HCT116 (cell line): Measurements from ENCODE around the gene ARID3A. TPM values are rescaled to one million over a fixed set of nuclear protein-coding genes. Genes with fewer than 3 reads are reported as not detected.
A peak's percentile ranks its signal among the peaks of the same experiment; 100 is the strongest.

Experiments used
- ATAC-seq: fragments of 200-7000 bp; cut with Tn5 transposase; 2 replicates; pipeline ENCODE4 v1.9.1; 2020; ENCODE audit warnings: mild to moderate bottlenecking, moderate library complexity
- BruUV-seq: library from RNA; stranded (reverse); fragments of 400-500 nt; replicated peaks from 2 replicates; lab custom pipeline; 2021; lab: Mats Ljungman, UMichigan
- CTCF ChIA-PET: fragments of 300-600 bp; sonication (Branson Sonifier 250); formaldehyde crosslinking; loops from one replicate; lab custom pipeline; 2021; ENCODE audit warnings: antibody characterized with exemption; lab: Charles Lee
- POLR2A ChIA-PET: fragments of 300-600, 350-600 bp; sonication (Branson Sonifier 250); formaldehyde crosslinking; loops from one replicate; lab custom pipeline; 2021; ENCODE audit warnings: antibody characterized with exemption; lab: Charles Lee
- RAD21 ChIA-PET, 2 experiments: fragments of 300-600 bp; sonication (Branson Sonifier 250); formaldehyde crosslinking; loops; one replicate each; lab custom pipeline; 2023; ENCODE audit warnings: low total read pairs in 2 of 2; ENCODE audit not compliant: uncharacterized antibody in 2 of 2, unreplicated experiment in 2 of 2, low non-redundant PET in 1 of 2; lab: Charles Lee
- DNase-seq: peaks from one replicate; pipeline ENCODE4 v3.0.0-alpha.2; 2010; ENCODE audit warnings: low read depth, low spot score
- H2AFZ ChIP-seq: fragments of 200-600 bp; shearing (Covaris generic), sonication (generic); 2 replicates; pipeline ENCODE4 v1.6.1; 2017; ENCODE audit warnings: low read depth, mixed run types, mixed read lengths, antibody characterized with exemption, low read length; ENCODE audit not compliant: poor library complexity, severe bottlenecking
- H3K27ac ChIP-seq: 2 replicates; pipeline ENCODE4 v1.5.1; 2012; ENCODE audit warnings: low read depth, low read length
- H3K27me3 ChIP-seq: fragments of 200-600 bp; sonication (generic); 2 replicates; pipeline ENCODE4 v1.6.1; 2016; ENCODE audit warnings: mixed run types, low read length, mixed read lengths; ENCODE audit not compliant: insufficient read depth
- H3K36me3 ChIP-seq, 2 experiments: fragments of 200-500 bp in 1 of 2; fragments of 200-600 bp in 1 of 2; sonication (Bioruptor generic) in 1 of 2; sonication (generic) in 1 of 2; 2 replicates each; pipeline versions ENCODE4 v1.5.1 to v1.6.1; 2014 to 2016; ENCODE audit warnings: low read length in 2 of 2, inconsistent platforms in 1 of 2, mixed read lengths in 1 of 2, mixed run types in 1 of 2; ENCODE audit not compliant: insufficient read depth in 2 of 2, control insufficient read depth in 1 of 2
- H3K4me1 ChIP-seq, 2 experiments: fragments of 200-600 bp in 1 of 2; sonication (generic) in 1 of 2; 2 replicates each; pipeline versions ENCODE4 v1.5.1 to v1.6.1; 2012 to 2017; ENCODE audit warnings: low read length in 2 of 2, inconsistent platforms in 1 of 2, mild to moderate bottlenecking in 1 of 2, mixed read lengths in 1 of 2, mixed run types in 1 of 2, moderate library complexity in 1 of 2; ENCODE audit not compliant: insufficient read depth in 2 of 2, control insufficient read depth in 1 of 2
- H3K4me2 ChIP-seq: fragments of 200-600 bp; sonication (generic); 2 replicates; pipeline ENCODE4 v1.6.1; 2017; ENCODE audit warnings: mixed run types, low read length, mixed read lengths
- H3K4me3 ChIP-seq, 2 experiments: fragments of 200-600 bp in 1 of 2; sonication (generic) in 1 of 2; replicated peaks in 1 of 2; 2 replicates each; pipeline ENCODE4 v1.5.1; 2011 to 2016; ENCODE audit warnings: low read length in 2 of 2, control low read depth in 1 of 2, low read depth in 1 of 2, mild to moderate bottlenecking in 1 of 2, mixed read lengths in 1 of 2, mixed run types in 1 of 2
- H3K79me2 ChIP-seq: fragments of 200-600 bp; sonication (generic); 2 replicates; pipeline ENCODE4 v1.6.1; 2017; ENCODE audit warnings: mild to moderate bottlenecking, mixed run types, low read length, moderate library complexity, mixed read lengths; ENCODE audit not compliant: insufficient read depth
- H3K9ac ChIP-seq: fragments of 200-600 bp; sonication (generic); 2 replicates; pipeline ENCODE4 v1.6.1; 2016; ENCODE audit warnings: low read length, mixed read lengths
- H3K9me2 ChIP-seq: fragments of 200-600 bp; sonication (generic), shearing (Covaris generic); 2 replicates; pipeline ENCODE4 v1.6.1; 2017; ENCODE audit warnings: mixed run types, mild to moderate bottlenecking, moderate library complexity; ENCODE audit not compliant: insufficient read depth
- H3K9me3 ChIP-seq, 2 experiments: fragments of 200-500 bp in 1 of 2; fragments of 200-600 bp in 1 of 2; sonication (Bioruptor generic) in 1 of 2; sonication (generic) in 1 of 2; 2 replicates each; pipeline ENCODE4 v1.6.1; 2014 to 2017; ENCODE audit warnings: low read length in 2 of 2, mixed read lengths in 2 of 2, inconsistent platforms in 1 of 2, low read depth in 1 of 2, mild to moderate bottlenecking in 1 of 2, mixed run types in 1 of 2, moderate library complexity in 1 of 2; ENCODE audit not compliant: control insufficient read depth in 1 of 2, insufficient read depth in 1 of 2
- H4K20me1 ChIP-seq: fragments of 200-600 bp; sonication (generic), shearing (Covaris generic); 2 replicates; pipeline ENCODE4 v1.6.1; 2017; ENCODE audit warnings: mixed run types, mild to moderate bottlenecking, moderate library complexity; ENCODE audit not compliant: insufficient read depth
- REST ChIP-seq: IDR thresholded peaks from 2 replicates; pipeline ENCODE4 v1.6.1; 2012; ENCODE audit warnings: low read depth
- SIN3A ChIP-seq: IDR thresholded peaks from 2 replicates; pipeline ENCODE4 v1.6.1; 2012; ENCODE audit warnings: low read depth
- SRF ChIP-seq: IDR thresholded peaks from 2 replicates; pipeline ENCODE4 v1.6.1; 2012; ENCODE audit warnings: low read depth
- YY1 ChIP-seq: IDR thresholded peaks from 2 replicates; pipeline ENCODE4 v1.6.1; 2011; ENCODE audit warnings: low read length, low read depth, moderate library complexity, mild to moderate bottlenecking; ENCODE audit not compliant: insufficient replicate concordance; ENCODE audit errors: extremely low read depth
- intact Hi-C: fragments of 100-400 bp; cut with micrococcal nuclease; formaldehyde crosslinking; loops from 2 replicates; pipeline ENCODE4 v1.10.0; 2022
- total RNA-seq: library from RNA; stranded (reverse); gene quantifications from one replicate; pipeline ENCODE4 v1.2.1, GENCODE V29; 2021; ENCODE audit not compliant: unreplicated experiment
- TF ChIP-seq, protein P1 (sequence below), 3 experiments: fragments of 200-600 bp in 1 of 3; sonication (generic) in 1 of 3; IDR thresholded peaks in 2 of 3; conservative IDR thresholded peaks in 1 of 3; 2 replicates each; pipeline ENCODE4 v1.5.1; 2012 to 2017; ENCODE audit warnings: low read depth in 2 of 3, low read length in 2 of 3, antibody characterized with exemption in 1 of 3, borderline replicate concordance in 1 of 3, control low read depth in 1 of 3, mild to moderate bottlenecking in 1 of 3, mixed read lengths in 1 of 3, mixed run types in 1 of 3, moderate library complexity in 1 of 3; ENCODE audit not compliant: insufficient read depth in 1 of 3

Gene ARID3A
- total RNA-seq, 1 experiment from 2014 or later, result 21.8 TPM

GRCh38 chr19:1006711-1007398, 81.0 kb downstream of the ARID3A start:
- no peaks in the 10 kb centered on the region for H3K9me2 ChIP-seq
- ChIA-PET RAD21 (no interaction called here), POLR2A (no interaction called here)
- DNase-seq (no peak), ATAC-seq (no peak)
- BruUV-seq, result no TSS peak
- no peaks in the 10 kb centered on the region for H3K27me3 ChIP-seq
- H2AFZ ChIP-seq, result no peak overlapping the region
- H3K4me3 ChIP-seq, result no peak overlapping the region
- H3K4me2 ChIP-seq, result no peak overlapping the region
- no peak overlapping the region for H3K9ac ChIP-seq
- H3K79me2 ChIP-seq, result no peaks in the 10 kb centered on the region
- no peaks in the 10 kb centered on the region for H4K20me1 ChIP-seq
- TF ChIP-seq SIN3A (no peak), YY1 (no peak), REST (no peak), SRF (no peak)
- TF ChIP-seq, protein P1, sequence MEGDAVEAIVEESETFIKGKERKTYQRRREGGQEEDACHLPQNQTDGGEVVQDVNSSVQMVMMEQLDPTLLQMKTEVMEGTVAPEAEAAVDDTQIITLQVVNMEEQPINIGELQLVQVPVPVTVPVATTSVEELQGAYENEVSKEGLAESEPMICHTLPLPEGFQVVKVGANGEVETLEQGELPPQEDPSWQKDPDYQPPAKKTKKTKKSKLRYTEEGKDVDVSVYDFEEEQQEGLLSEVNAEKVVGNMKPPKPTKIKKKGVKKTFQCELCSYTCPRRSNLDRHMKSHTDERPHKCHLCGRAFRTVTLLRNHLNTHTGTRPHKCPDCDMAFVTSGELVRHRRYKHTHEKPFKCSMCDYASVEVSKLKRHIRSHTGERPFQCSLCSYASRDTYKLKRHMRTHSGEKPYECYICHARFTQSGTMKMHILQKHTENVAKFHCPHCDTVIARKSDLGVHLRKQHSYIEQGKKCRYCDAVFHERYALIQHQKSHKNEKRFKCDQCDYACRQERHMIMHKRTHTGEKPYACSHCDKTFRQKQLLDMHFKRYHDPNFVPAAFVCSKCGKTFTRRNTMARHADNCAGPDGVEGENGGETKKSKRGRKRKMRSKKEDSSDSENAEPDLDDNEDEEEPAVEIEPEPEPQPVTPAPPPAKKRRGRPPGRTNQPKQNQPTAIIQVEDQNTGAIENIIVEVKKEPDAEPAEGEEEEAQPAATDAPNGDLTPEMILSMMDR (IDR thresholded peaks at IDR 0.05 in 2 of 3, conservative IDR thresholded peaks at IDR 0.05 in 1 of 3; ENCODE audit: borderline replicate concordance in 1 of 3, insufficient read depth in 1 of 3, low read depth in 2 of 3, low read length in 2 of 3), result 0 out of 6 replicates have a peak, but pooled peaks of 1 of the 3 experiments have one; percentile 7
- TF ChIP-seq, all 23 proteins: peak for 1
- peaks cover under 1% of the 10 kb centered on the region in 2 experiments; a peak in 2 of 4 replicates for H3K4me1 ChIP-seq
- no peaks in the 10 kb centered on the region for H3K9me3 ChIP-seq
- intact Hi-C loops, result no loop called here
- no peak overlapping the region for H3K27ac ChIP-seq
- H3K36me3 ChIP-seq, result no peaks in the 10 kb centered on the region; a peak in 2 of 4 replicates
- CTCF ChIA-PET, result no interaction called here
